Heart left ventricle (tissue), 13 donors: Measurements from ENCODE around the gene NRP1.

ENCODE experiments used
- CTCF ChIP-seq, 12 donors: fragments of 200-600 bp; sonication (generic) in 4 of 12; IDR thresholded peaks; one replicate each; pipeline versions ENCODE4 v1.5.0 to v1.8.0; 2018 to 2022; ENCODE audit warnings: antibody characterized with exemption in 12 of 12, mild to moderate bottlenecking in 5 of 12
- POLR2A ChIP-seq, 2 donors: fragments of 450-650 bp; IDR thresholded peaks; one replicate each; pipeline ENCODE4 v1.6.1; 2017; ENCODE audit warnings: antibody characterized with exemption in 2 of 2, mild to moderate bottlenecking in 2 of 2, moderate library complexity in 2 of 2
- donor health status: ischemic (EF 13 %, LVEDD 7.1; RV severe dilation, severe dysfunction).
- donor health status: DM: no; HTN: yes; CAD: no.
- donor health status: DM: no; HTN: no; CAD: no.
- donor health status: ischemic (EF 25% LVEDD 6.9; RV normal size, moderate dysfunction).
- donor health status: ischemic (EF 25% LVEDD 5.7; RV mildly dilated, moderate dysfunction).
- donor health status: ischemic (EF 35%, LVEDD 5.7; RV mildly dilated, moderate dysfunction).
- donor health status: nonischemic (EF 11% LVEDD 7.7; RV severe dilation, severe dysfunction).
- donor health status: DM: yes; HTN: yes; CAD: no.
- donor health status: PGD.
- donor health status: ischemic (EF 29% LVEDD 5.4; RV normal size, mild dysfunction).
- donor health status: nonischemic (EF 23%, LVEDD 6.1; RV moderate dilation, normal function).

GRCh38 chr10:33344676-33345075, 10.2 kb upstream of the NRP1 start:
- TF ChIP-seq POLR2A (IDR thresholded peaks at IDR 0.05) = no peak
- no peak for TF ChIP-seq CTCF (IDR thresholded peaks at IDR 0.05)
